Body of pancreas (tissue), 4 donors: ENCODE data around the gene ENTPD8.

Experiments
- CTCF ChIP-seq, 7 experiments: fragments of 450-650 bp in 4 of 7; fragments of 200-600 bp in 3 of 7; sonication (generic) in 3 of 7; IDR thresholded peaks; one replicate each; pipeline ENCODE4 v1.5.1; 2016 to 2019; ENCODE audit warnings: antibody characterized with exemption in 7 of 7
- POLR2A ChIP-seq, 3 donors: fragments of 450-650 bp; IDR thresholded peaks; one replicate each; pipeline ENCODE4 v1.6.1; 2016; ENCODE audit warnings: antibody characterized with exemption in 3 of 3, mild to moderate bottlenecking in 2 of 3

GRCh38 chr9:137484551-137485315, 43.6 kb upstream of the ENTPD8 start:
- TF ChIP-seq CTCF (IDR thresholded peaks at IDR 0.05): no peak
- TF ChIP-seq POLR2A (IDR thresholded peaks at IDR 0.05): no peak
